Stimulated activated CD4-positive, alpha-beta T cell treated with anti-CD3 and anti-CD28 coated beads, Interleukin-2, amount 100 ng/mL, for 4 hours (primary cell): ENCODE measurements around the gene ZNF777.
"Not testable (repeated sequence)": the region's sequence is repeated elsewhere in the genome, so short reads cannot be mapped to it uniquely, and the experiment has no call there.

Experiments
- DNase-seq: peaks from one replicate; pipeline ENCODE4 v3.0.0-alpha.2; 2020; ENCODE audit warnings: low read depth

The ZNF777 gene

GRCh38 chr7:149450821-149451220 is 10.0 kb downstream of the ZNF777 start:
- no peak for DNase-seq

DNA sequence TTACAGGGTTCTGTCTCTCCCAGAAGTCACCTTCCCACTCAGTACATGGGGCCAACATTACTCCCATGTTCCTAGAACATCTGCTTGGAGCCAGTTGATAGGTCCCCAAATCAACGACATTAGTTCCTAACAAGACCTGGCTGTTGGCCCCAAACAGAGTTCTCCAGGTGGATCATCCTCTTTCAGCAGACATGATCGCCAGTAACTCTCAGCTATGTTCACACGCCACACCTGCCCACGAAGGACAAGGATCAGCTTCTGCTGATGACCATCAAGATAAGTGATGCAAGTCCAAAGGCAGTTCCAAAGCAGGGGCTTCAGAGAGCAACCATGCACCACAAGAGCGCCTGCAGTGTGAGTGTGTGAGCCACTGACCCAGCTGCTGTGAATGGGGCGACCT is 11.0 kb downstream of the ZNF777 start:
- no peak for DNase-seq

- no peak for DNase-seq
Observed at GRCh38 chr7:149448961-149449360, 11.9 kb downstream of the ZNF777 start.

- not testable (repeated sequence) for DNase-seq
Observed at GRCh38 chr7:149446026-149446425, 14.8 kb downstream of the ZNF777 start.

DNA sequence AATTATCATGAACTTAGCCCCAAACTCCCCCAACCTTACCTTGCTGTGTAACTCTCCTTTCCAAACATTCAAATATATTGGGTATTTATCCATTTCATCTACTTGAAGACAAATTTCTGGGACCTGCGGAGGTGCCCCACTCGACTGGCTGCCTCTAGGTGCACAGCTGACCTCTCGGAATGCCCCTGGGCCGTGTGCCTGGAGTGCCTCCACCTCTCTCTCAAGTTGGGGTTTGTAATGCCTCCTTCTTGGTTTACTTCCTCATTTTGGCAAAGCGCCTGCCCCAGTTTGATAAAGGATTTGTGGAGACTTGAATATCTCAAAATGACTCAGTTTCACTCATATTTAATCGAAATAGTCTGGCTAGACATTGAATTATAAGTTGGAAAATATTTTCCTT is 16.6 kb downstream of the ZNF777 start:
- DNase-seq, result no peak

- DNase-seq, result no peak
Observed at GRCh38 chr7:149443523-149443922, 17.3 kb downstream of the ZNF777 start.

DNA sequence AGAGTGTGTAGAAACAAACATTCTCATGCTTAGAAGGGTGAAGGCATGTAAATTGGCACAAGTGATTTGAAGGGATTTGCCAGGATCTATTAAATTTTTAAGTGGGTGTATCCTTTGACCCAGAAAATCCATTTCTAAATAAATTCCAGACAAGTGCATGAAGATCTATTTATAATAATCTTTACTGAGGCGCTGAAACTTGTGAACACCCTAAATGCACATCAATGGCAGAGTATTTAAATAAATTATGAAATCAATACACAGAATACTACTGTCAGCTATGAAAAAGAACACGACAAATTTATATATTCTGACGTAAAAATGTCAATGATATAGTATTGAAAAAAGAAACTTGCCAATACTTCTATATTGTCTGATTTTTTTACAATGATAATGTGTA is 17.9 kb downstream of the ZNF777 start:
- DNase-seq, result no peak

DNA sequence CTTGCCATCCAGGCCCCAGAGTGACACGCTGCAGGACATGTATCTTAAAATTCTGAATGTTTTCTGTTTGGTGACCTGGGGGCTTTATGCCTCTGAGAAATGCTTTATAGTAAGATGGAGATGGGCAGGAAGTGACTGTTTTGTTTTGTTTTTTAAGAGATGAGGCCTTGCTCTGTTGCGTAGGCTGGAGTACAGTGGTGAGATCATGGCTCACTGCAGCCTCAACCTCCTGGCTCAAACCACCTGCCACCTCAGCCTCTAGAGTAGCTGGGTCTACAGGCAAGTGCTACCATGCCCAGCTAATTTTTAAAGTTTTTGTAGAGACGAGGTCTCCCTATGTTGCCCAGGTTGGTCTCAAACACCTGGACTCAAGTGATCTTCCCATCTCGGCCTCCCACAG is 20.6 kb downstream of the ZNF777 start:
- no peak for DNase-seq

GRCh38 chr7:149436358-149436757 is 24.5 kb downstream of the ZNF777 start:
- no peak for DNase-seq

GRCh38 chr7:149433124-149433523 is 27.7 kb downstream of the ZNF777 start:
- DNase-seq, result no peak

- no peak for DNase-seq
Observed at GRCh38 chr7:149432121-149432691, 28.7 kb downstream of the ZNF777 start.

DNA sequence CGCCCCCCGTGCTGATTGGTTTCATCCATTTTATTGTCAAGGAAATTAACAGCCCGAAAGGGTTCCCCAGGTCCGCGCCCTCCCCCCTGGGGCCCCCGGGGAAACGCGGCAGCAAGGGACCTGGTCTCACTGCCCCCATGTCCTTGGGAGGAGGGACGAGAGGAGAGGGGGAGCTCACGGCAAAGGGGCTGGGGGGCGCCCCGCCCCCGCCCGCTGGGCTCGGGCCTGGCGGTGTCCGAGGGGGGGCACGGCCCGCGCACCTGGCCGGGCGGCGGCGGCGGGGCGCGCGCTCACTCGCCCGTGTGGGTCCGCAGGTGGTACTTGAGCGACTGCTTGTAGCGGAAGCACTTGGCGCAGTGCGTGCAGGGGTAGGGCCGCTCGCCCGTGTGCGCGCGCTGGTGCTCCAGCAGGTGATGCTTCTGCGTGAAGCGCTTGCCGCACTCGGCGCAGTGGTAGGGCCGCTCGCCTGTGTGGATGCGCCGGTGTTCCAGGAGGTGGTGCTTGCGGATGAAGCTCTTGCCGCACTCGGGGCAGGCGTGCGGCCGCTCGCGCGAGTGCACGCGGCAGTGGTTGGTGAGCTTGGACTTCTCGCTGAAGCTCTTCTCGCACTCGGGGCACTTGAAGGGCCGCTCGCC is 29.3 kb downstream of the ZNF777 start:
- DNase-seq, result no peak

GRCh38 chr7:149430192-149430591 is 30.7 kb downstream of the ZNF777 start:
- DNase-seq, result no peak

- no peak for DNase-seq
Observed at GRCh38 chr7:149427893-149428292, 33.0 kb downstream of the ZNF777 start.

DNA sequence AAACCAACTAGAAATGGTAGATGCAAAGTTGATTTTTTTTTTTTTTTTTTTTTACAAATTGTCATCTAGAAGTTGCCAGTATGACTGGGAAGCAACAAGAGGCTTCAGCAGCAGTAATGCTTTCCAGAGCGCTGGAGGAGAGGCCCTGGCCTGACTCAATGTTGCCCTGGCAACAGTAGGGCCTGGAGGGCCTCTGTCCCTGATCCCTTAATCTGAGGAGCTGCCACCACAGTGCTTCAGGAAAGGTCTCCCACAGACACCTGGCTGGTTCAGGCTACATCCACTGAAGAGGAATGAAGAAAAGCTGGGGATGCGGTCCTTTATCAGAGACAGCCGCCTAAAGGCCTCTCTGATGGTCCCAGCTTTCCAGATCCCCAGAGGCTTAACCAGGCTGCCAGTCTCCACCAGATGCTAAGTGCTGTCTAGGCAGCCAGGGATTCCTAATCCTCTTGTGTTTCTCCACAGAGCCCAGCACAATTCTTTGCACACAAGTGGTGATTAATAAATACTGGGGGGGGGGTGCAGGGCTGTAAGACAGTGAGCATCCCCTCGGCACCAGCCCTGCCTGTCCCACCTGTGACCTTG is 33.7 kb downstream of the ZNF777 start:
- DNase-seq, result no peak

- no peak for DNase-seq
Observed at GRCh38 chr7:149423449-149424110, 37.3 kb downstream of the ZNF777 start.

DNA sequence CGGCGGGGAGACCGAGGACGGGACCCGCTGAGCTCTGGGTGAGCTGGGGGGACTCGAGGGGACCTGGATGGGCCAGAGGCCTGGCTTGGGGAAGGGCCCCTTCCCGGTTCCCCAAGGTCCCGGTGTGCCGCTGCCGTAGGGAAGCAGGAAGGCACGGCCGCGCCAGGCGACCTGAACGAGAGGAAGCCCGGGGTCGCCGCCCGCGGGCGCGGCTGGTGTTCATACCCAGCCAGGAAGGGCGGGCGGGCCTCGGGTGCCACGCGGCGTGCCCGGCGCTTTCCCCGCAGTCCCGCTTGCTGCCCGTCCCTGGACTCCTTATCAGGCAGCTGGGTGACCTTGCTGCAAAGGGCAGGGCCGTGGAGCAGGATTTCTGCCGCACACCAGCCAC is 38.0 kb downstream of the ZNF777 start:
- no peak for DNase-seq

DNA sequence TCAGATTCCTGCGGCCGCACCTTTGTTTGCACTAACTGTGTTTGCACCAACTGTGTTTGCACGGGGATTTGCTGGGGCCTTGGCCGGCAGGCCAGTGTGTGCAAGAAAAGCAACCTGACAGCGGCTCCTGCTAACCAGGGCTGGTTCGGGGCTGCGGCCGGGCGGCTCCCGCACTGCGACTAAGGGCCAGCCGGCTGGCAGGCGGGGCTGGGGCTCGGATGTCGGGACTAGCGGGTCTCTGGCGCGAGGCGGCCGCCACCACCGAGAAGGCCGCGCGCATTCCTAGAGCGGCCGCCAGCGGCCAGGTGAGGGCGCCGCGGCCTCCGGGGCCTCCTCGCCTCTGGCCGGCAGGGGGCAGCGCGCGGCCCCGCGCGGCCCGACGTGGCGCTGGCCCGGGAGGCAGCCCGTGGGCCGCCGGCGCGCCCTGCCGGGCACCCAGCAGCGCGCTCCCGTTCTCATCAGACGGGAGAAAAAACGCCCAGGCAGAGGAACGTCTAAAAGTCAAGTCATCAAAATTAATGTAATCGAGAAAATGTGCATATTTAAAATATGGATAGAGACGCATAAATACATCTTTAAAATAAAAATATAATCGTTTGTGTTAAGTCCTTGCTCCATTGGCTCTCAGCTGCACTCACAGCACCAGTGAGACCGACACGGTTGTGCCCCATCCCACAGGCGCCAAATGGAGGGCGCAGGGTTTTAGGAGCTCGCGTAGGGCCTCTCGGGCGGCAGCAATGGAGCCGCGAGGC is 38.5 kb downstream of the ZNF777 start:
- peak; percentile 61 for DNase-seq

DNA sequence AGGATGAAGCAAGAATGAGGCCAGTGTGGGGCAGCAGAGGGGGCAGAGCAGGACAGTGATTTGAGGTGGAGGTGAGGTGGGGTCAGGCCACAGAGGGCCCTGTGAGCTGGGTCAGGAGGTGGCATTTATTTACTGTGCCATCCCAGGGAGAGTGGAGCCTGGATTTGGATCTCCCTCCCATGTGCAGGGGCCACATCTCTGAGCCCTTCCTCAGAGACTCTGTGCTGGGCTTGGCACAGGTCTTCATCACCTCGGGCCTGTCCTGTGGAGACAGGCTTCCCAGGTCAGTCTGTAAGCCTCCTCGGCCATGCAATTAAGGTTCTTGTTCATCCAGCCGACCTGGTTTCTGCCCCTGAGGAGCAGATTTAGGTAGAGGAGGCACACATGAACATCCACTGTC is 40.9 kb downstream of the ZNF777 start:
- DNase-seq, result no peak

DNA sequence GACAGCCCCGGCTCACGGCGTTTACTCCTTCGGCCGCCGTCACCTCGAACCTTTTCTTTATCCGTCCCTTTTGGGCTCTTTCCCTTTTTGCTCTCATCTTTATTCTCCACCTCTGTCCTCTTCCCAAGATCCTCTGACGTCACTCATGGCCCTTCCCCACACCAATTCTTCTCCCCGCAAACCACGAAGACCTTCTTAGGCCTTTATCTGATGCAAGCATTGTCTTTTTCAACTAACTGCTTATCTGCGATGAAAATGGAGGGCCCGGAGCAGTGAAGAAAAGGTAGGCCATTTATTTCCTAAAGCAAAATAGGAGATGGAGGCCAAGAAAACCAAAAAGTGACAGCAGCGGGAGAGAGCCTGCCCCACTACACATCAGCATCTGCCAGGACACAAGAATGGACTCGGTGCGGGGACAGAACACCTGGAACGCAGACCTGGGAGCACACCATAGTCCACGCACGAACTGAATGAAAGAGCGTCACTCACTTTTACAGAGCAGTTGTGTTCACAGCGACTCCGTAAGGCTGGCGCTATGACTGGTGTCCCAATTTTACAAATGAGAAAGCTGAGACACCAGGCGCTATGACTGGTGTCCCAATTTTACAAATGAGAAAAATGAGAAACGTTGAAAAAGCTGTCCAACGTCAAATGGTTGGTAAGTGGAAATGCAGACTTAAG is 45.3 kb downstream of the ZNF777 start:
- DNase-seq, result no peak

DNA sequence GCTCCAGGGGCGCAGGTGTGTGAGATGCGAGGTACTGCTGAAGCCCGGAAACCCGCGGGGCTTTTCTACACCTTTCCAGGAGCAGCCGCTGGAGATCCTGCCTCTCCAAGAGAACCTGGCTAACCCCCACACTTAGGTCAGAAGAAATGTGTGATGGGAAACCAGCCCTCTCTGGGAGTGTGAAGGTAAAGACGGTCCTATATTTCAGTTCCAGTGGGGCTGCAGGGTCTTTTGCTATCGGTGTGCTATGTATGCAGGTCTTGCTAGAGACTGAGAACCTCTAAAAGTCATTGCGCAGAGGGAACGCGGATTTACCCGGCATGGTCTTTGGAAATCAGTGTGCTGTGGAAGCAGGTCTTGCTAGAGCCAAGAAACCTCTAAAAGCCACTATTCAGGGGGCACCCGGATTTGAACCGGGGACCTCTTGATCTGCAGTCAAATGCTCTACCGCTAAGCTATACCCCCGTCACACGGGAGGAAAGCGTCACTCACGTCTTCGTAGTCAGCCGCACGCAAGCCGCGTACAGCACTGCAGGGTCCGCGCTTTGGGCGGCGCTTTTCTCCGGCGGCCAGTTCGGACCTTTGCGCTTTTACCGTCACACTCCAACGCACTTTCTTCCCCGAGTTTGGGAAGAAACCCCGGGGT is 46.0 kb downstream of the ZNF777 start:
- DNase-seq, result peak; percentile 45

- DNase-seq, result no peak
Observed at GRCh38 chr7:149414171-149414570, 46.7 kb downstream of the ZNF777 start.
